Measurements from ENCODE around the gene RIPOR1. TPM values are rescaled to one million over a fixed set of nuclear protein-coding genes. Genes with fewer than 3 reads are reported as not detected.

The RIPOR1 gene
- total and polyA plus RNA-seq, 2 experiments from 2014 or later = 27.8 to 91.6 TPM

GRCh38 chr16:67489401-67490083 lies 39.1 kb upstream of the RIPOR1 start:
- Histone ChIP-seq H3K79me2 (ENCODE audit: insufficient read depth) (no peaks in the 10 kb centered on the region), H4K20me1 (ENCODE audit: insufficient read depth) (no peaks in the 10 kb centered on the region), H3K4me2 (ENCODE audit: unreplicated experiment) (no peak overlapping the region), H3K4me3 (no peak overlapping the region), H2AFZ (no peak overlapping the region), H3K9me3 (ENCODE audit: low read depth) (no peaks in the 10 kb centered on the region), H3K9me2 (ENCODE audit: insufficient read depth) (no peaks in the 10 kb centered on the region), H3K36me3 (ENCODE audit: low read depth) (no peaks in the 10 kb centered on the region), H3K4me1 (ENCODE audit: insufficient read depth) (peaks cover 7% of the 10 kb centered on the region), H3K27me3 (replicated peaks; ENCODE audit: insufficient read depth) (no peaks in the 10 kb centered on the region), H3K9ac (no peak overlapping the region), H3K27ac (no peak overlapping the region), H3F3A (ENCODE audit: insufficient read depth) (peaks cover 13% of the 10 kb centered on the region)
- TF ChIP-seq EZH2phosphoT487 (IDR thresholded peaks at IDR 0.05; ENCODE audit: insufficient read depth, low read depth) = no peak
- TF ChIP-seq EZH2 (IDR thresholded peaks at IDR 0.05; ENCODE audit: insufficient read depth, poor library complexity, severe bottlenecking) = no peak
- in situ Hi-C loops (cut with MboI) = no loop called here
- 52 to 63% methylated on average over 4 of the region's 4 CpGs for WGBS, 2 experiments (ENCODE audit: low coverage in 1 of 2, low lambda C conversion rate in 2 of 2, missing lambda C conversion rate in 2 of 2)
- no peak for DNase-seq

GRCh38 chr16:67490335-67491096 lies 38.1 kb upstream of the RIPOR1 start:
- H3K9me2 ChIP-seq (ENCODE audit: insufficient read depth) = no peaks in the 10 kb centered on the region
- no peak overlapping the region for H3K27ac ChIP-seq
- DNase-seq = peak; percentile 80
- no peak overlapping the region for H3K9ac ChIP-seq
- H3K27me3 ChIP-seq (replicated peaks; ENCODE audit: insufficient read depth) = no peaks in the 10 kb centered on the region
- H3K36me3 ChIP-seq (ENCODE audit: low read depth) = no peaks in the 10 kb centered on the region
- H2AFZ ChIP-seq = no peak overlapping the region
- no peaks in the 10 kb centered on the region for H3K79me2 ChIP-seq (ENCODE audit: insufficient read depth)
- H4K20me1 ChIP-seq (ENCODE audit: insufficient read depth) = no peaks in the 10 kb centered on the region
- in situ Hi-C loops (cut with MboI) = no loop called here
- TF ChIP-seq EZH2phosphoT487 (IDR thresholded peaks at IDR 0.05; ENCODE audit: insufficient read depth, low read depth) (no peak), EZH2 (IDR thresholded peaks at IDR 0.05; ENCODE audit: insufficient read depth, poor library complexity, severe bottlenecking) (no peak)
- H3F3A ChIP-seq (ENCODE audit: insufficient read depth) = peaks cover 13% of the 10 kb centered on the region
- no peaks in the 10 kb centered on the region for H3K9me3 ChIP-seq (ENCODE audit: low read depth)
- no peak overlapping the region for H3K4me2 ChIP-seq (ENCODE audit: unreplicated experiment)
- no peak overlapping the region for H3K4me3 ChIP-seq
- peaks cover 7% of the 10 kb centered on the region for H3K4me1 ChIP-seq (ENCODE audit: insufficient read depth)
- 62 to 65% methylated on average over 8 of the region's 8 CpGs for WGBS, 2 experiments (ENCODE audit: low coverage in 1 of 2, low lambda C conversion rate in 2 of 2, missing lambda C conversion rate in 2 of 2)

- H3K27ac ChIP-seq = no peak overlapping the region
- TF ChIP-seq EZH2 (IDR thresholded peaks at IDR 0.05; ENCODE audit: insufficient read depth, poor library complexity, severe bottlenecking) (no peak), EZH2phosphoT487 (IDR thresholded peaks at IDR 0.05; ENCODE audit: insufficient read depth, low read depth) (no peak)
- in situ Hi-C loops (cut with MboI) = no loop called here
These were observed 29.5 kb upstream of the RIPOR1 start for GRCh38 chr16:67499106-67499505.

GRCh38 chr16:67504031-67505021 lies 24.3 kb upstream of the RIPOR1 start:
- in situ Hi-C loops (cut with MboI) = no loop called here

More at GRCh38 chr16:67499106-67499505, 29.5 kb upstream of the RIPOR1 start:
- H2AFZ ChIP-seq = no peak overlapping the region
- 11 to 15% methylated on average over 4 of the region's 4 CpGs for WGBS, 2 experiments (ENCODE audit: low coverage in 1 of 2, low lambda C conversion rate in 2 of 2, missing lambda C conversion rate in 2 of 2)
- H3K4me1 ChIP-seq (ENCODE audit: insufficient read depth) = no peaks in the 10 kb centered on the region
- no peaks in the 10 kb centered on the region for H3K9me3 ChIP-seq (ENCODE audit: low read depth)
- no peaks in the 10 kb centered on the region for H3K36me3 ChIP-seq (ENCODE audit: low read depth)
- H3K9ac ChIP-seq = no peak overlapping the region
- no peaks in the 10 kb centered on the region for H3K79me2 ChIP-seq (ENCODE audit: insufficient read depth)
- H3K4me2 ChIP-seq (ENCODE audit: unreplicated experiment) = no peak overlapping the region
- H3F3A ChIP-seq (ENCODE audit: insufficient read depth) = peaks cover 7% of the 10 kb centered on the region; the same call in 1 of the 2 replicates
- no peak overlapping the region for H3K4me3 ChIP-seq
- H3K27me3 ChIP-seq (replicated peaks; ENCODE audit: insufficient read depth) = no peaks in the 10 kb centered on the region
- DNase-seq = peak; percentile 63
- H4K20me1 ChIP-seq (ENCODE audit: insufficient read depth) = no peaks in the 10 kb centered on the region
- no peaks in the 10 kb centered on the region for H3K9me2 ChIP-seq (ENCODE audit: insufficient read depth)

More at GRCh38 chr16:67504031-67505021, 24.3 kb upstream of the RIPOR1 start:
- Histone ChIP-seq H3K27me3 (replicated peaks; ENCODE audit: insufficient read depth) (no peaks in the 10 kb centered on the region), H3K27ac (no peak overlapping the region), H3K9me3 (ENCODE audit: low read depth) (no peaks in the 10 kb centered on the region), H3K9me2 (ENCODE audit: insufficient read depth) (no peaks in the 10 kb centered on the region), H2AFZ (no peak overlapping the region), H4K20me1 (ENCODE audit: insufficient read depth) (no peaks in the 10 kb centered on the region), H3K9ac (no peak overlapping the region), H3F3A (ENCODE audit: insufficient read depth) (peaks cover 10% of the 10 kb centered on the region; the same call in 1 of the 2 replicates), H3K4me2 (ENCODE audit: unreplicated experiment) (no peak overlapping the region), H3K79me2 (ENCODE audit: insufficient read depth) (no peaks in the 10 kb centered on the region), H3K4me3 (no peak overlapping the region), H3K4me1 (ENCODE audit: insufficient read depth) (no peaks in the 10 kb centered on the region), H3K36me3 (ENCODE audit: low read depth) (no peaks in the 10 kb centered on the region)
- TF ChIP-seq EZH2 (IDR thresholded peaks at IDR 0.05; ENCODE audit: insufficient read depth, poor library complexity, severe bottlenecking) (no peak), EZH2phosphoT487 (IDR thresholded peaks at IDR 0.05; ENCODE audit: insufficient read depth, low read depth) (no peak)
- 54 to 55% methylated on average over 9 of the region's 9 CpGs for WGBS, 2 experiments (ENCODE audit: low coverage in 1 of 2, low lambda C conversion rate in 2 of 2, missing lambda C conversion rate in 2 of 2)
- DNase-seq = peak; percentile 26

Measured in GM23248 (cell line).